Neural progenitor cell (in vitro differentiated cells): ENCODE measurements around the gene ERI2. TPM values are rescaled to one million over a fixed set of nuclear protein-coding genes. Genes with fewer than 3 reads are reported as not detected.

Source experiments
- DNase-seq: peaks from one replicate; pipeline ENCODE4 v3.0.0-alpha.2; 2016; ENCODE audit warnings: low spot score
- H2AFZ ChIP-seq: fragments of 200-600 bp; sonication (generic); replicated peaks from 2 replicates; pipeline ENCODE4 v1.6.1; 2016; ENCODE audit warnings: antibody characterized with exemption
- H3F3A ChIP-seq: fragments of 200-600 bp; sonication (generic); 2 replicates; pipeline ENCODE4 v1.6.1; 2016; ENCODE audit warnings: antibody characterized with exemption, low read depth
- H3K27ac ChIP-seq: fragments of 200-600 bp; sonication (generic); 2 replicates; pipeline ENCODE4 v1.5.1; 2016; ENCODE audit warnings: mild to moderate bottlenecking
- H3K27me3 ChIP-seq: fragments of 200-600 bp; sonication (generic); 2 replicates; pipeline ENCODE4 v1.6.1; 2016; ENCODE audit warnings: mild to moderate bottlenecking, moderate library complexity
- H3K36me3 ChIP-seq: fragments of 200-600 bp; sonication (generic); 2 replicates; pipeline ENCODE4 v1.5.1; 2016
- H3K4me1 ChIP-seq: fragments of 200-600 bp; sonication (generic); 2 replicates; pipeline ENCODE4 v1.6.1; 2016; ENCODE audit warnings: mixed run types
- H3K4me2 ChIP-seq: fragments of 200-600 bp; sonication (generic); 2 replicates; pipeline ENCODE4 v1.6.1; 2016
- H3K4me3 ChIP-seq: fragments of 200-600 bp; sonication (generic); 2 replicates; pipeline ENCODE4 v1.5.1; 2016
- H3K79me2 ChIP-seq: fragments of 200-600 bp; sonication (generic); 2 replicates; pipeline ENCODE4 v1.6.1; 2016; ENCODE audit warnings: low read depth
- H3K9ac ChIP-seq: fragments of 200-600 bp; sonication (generic); 2 replicates; pipeline ENCODE4 v1.6.1; 2016
- H3K9me3 ChIP-seq: fragments of 200-600 bp; sonication (generic); 2 replicates; pipeline ENCODE4 v1.5.1; 2016; ENCODE audit warnings: low read depth
- H4K20me1 ChIP-seq: fragments of 200-600 bp; sonication (generic); 2 replicates; pipeline ENCODE4 v1.6.1; 2016; ENCODE audit warnings: low read depth
- H3K27ac Mint-ChIP-seq: 3 replicates; pipeline ENCODE4 v1.8.0; 2021; ENCODE audit warnings: mixed read lengths
- H3K27me3 Mint-ChIP-seq: 2 replicates; pipeline ENCODE4 v1.8.0; 2022; ENCODE audit warnings: low read depth, mild to moderate bottlenecking, inconsistent platforms, moderate library complexity, mixed read lengths; ENCODE audit not compliant: insufficient read depth
- H3K36me3 Mint-ChIP-seq: 3 replicates; pipeline ENCODE4 v1.8.0; 2021; ENCODE audit warnings: mixed read lengths
- H3K4me1 Mint-ChIP-seq: 3 replicates; pipeline ENCODE4 v1.8.0; 2021; ENCODE audit warnings: mixed read lengths
- H3K4me3 Mint-ChIP-seq: 3 replicates; pipeline ENCODE4 v1.8.0; 2021; ENCODE audit warnings: mild to moderate bottlenecking, moderate library complexity, mixed read lengths
- H3K9me3 Mint-ChIP-seq: 3 replicates; pipeline ENCODE4 v1.8.0; 2020; ENCODE audit warnings: mixed read lengths
- CTCF ChIP-seq: fragments of 200-600 bp; sonication (generic); IDR thresholded peaks from 2 replicates; pipeline ENCODE4 v1.5.1; 2017; ENCODE audit warnings: antibody characterized with exemption, mild to moderate bottlenecking
- EZH2 ChIP-seq: fragments of 200-600 bp; sonication (generic); IDR thresholded peaks from 2 replicates; pipeline ENCODE4 v1.6.1; 2017; ENCODE audit warnings: antibody characterized with exemption, mild to moderate bottlenecking, moderate library complexity
- EZH2phosphoT487 ChIP-seq: fragments of 200-600 bp; sonication (generic); IDR thresholded peaks from 2 replicates; pipeline ENCODE4 v1.6.1; 2017; ENCODE audit warnings: antibody characterized with exemption
- total RNA-seq: library from RNA; depleted of rRNA; stranded (reverse); fragments of >200 nt; gene quantifications from 2 replicates; pipeline ENCODE4 v1.2.3, GENCODE V29; 2015; ENCODE audit warnings: low replicate concordance

The ERI2 gene
- total RNA-seq, 1 donor from 2014 or later: 56.4 TPM

- Histone ChIP-seq H3K36me3 (peaks cover 7% of the 10 kb centered on the region), H3K9me3 (no peaks in the 10 kb centered on the region), H3K4me2 (no peak overlapping the region), H3K27me3 (no peaks in the 10 kb centered on the region), H3K79me2 (no peaks in the 10 kb centered on the region), H3K9ac (no peak overlapping the region), H3K4me3 (no peak overlapping the region), H3F3A (no peaks in the 10 kb centered on the region), H3K4me1 (no peaks in the 10 kb centered on the region), H2AFZ (no peak overlapping the region), H3K27ac (no peak overlapping the region), H4K20me1 (no peaks in the 10 kb centered on the region)
- DNase-seq: no peak
- Mint-ChIP-seq H3K36me3 (peaks cover 13% of the 10 kb centered on the region), H3K4me1 (no peaks in the 10 kb centered on the region), H3K4me3 (no peak overlapping the region), H3K27me3 (no peaks in the 10 kb centered on the region), H3K9me3 (peaks cover 2% of the 10 kb centered on the region), H3K27ac (no peak overlapping the region)
- TF ChIP-seq EZH2phosphoT487: no peak
- no peak for TF ChIP-seq EZH2
- no peak for TF ChIP-seq CTCF
Observed at GRCh38 chr16:20829536-20829935, 23.3 kb upstream of the ERI2 start.

DNA sequence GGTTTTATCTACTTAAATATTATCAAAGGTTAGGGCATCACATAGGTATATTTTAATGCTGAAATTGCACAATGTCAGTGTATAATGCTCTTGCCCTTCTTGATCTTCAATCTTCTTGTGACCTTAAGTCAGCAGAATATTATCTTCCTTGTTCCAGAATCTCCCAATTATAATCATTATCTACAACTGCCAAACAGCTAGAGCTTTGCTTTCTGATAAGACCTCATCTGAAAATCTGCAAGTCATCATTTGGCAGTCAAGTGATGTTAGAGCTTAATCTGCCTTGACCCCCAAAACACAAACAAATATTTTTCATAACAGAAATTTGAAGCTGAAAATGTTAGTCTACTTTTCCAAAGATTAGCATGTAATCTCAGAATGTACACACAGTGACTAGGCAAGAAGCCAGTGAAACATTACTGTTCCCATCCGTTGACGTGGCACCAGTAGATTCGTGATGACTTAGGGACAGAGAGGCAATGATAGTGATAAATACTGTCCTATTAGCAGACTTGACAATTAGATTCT lies 19.8 kb upstream of the ERI2 start:
- Histone ChIP-seq H4K20me1 (no peaks in the 10 kb centered on the region), H3K36me3 (peaks cover 7% of the 10 kb centered on the region), H3K4me2 (no peak overlapping the region), H3F3A (no peaks in the 10 kb centered on the region), H3K79me2 (no peaks in the 10 kb centered on the region), H3K9me3 (no peaks in the 10 kb centered on the region), H3K4me3 (no peak overlapping the region), H3K27me3 (no peaks in the 10 kb centered on the region), H3K4me1 (no peaks in the 10 kb centered on the region), H2AFZ (no peak overlapping the region), H3K27ac (no peak overlapping the region), H3K9ac (no peak overlapping the region)
- H3K27me3 Mint-ChIP-seq: no peaks in the 10 kb centered on the region
- no peak for DNase-seq
- no peak for TF ChIP-seq CTCF
- TF ChIP-seq EZH2phosphoT487: no peak
- no peak for TF ChIP-seq EZH2
- no peaks in the 10 kb centered on the region for H3K4me1 Mint-ChIP-seq
- peaks cover 3% of the 10 kb centered on the region for H3K36me3 Mint-ChIP-seq
- no peak overlapping the region for H3K4me3 Mint-ChIP-seq
- H3K27ac Mint-ChIP-seq: no peak overlapping the region
- no peaks in the 10 kb centered on the region for H3K9me3 Mint-ChIP-seq

DNA sequence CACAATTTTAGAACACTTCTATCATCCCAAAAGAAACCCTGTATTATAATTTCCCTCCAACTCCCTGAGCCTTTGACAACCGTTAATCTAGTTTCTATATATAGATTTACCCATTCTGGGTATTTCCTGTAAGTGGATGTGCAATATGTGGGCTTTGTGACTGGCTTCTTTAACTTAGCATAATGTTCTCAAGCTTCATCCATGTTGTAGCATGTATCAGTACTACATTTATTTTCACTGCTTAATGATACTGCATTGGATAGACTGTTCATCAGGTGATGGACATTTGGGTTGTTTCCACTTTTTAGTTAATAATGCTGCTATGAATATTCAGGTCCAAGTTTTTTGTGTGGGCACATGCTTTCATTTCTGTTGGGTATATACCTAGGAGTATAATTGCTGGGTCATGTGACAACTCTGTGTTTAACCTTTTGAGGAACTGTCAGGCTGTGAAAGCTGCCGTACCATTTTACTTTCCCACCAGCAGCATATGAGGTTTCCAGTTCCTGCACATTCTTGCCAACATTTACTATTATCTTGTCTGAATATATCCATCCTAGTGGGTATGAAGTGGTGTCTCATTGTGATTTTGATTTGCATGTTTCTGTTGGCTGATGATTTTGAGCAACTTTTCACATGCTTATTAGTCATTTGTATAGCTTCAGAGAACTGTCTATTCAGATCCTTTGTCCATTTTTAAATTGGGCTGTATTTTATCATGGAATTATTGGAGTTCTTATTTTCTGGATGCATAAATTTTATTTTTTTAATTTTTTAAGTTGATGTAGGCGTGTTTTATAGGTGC lies 16.5 kb upstream of the ERI2 start:
- no peaks in the 10 kb centered on the region for H4K20me1 ChIP-seq
- H3K36me3 ChIP-seq: peaks cover 6% of the 10 kb centered on the region
- Mint-ChIP-seq H3K4me3 (no peak overlapping the region), H3K4me1 (no peaks in the 10 kb centered on the region), H3K27ac (no peak overlapping the region), H3K27me3 (no peaks in the 10 kb centered on the region), H3K36me3 (peaks cover 6% of the 10 kb centered on the region), H3K9me3 (no peaks in the 10 kb centered on the region)
- no peaks in the 10 kb centered on the region for H3K9me3 ChIP-seq
- H2AFZ ChIP-seq: no peak overlapping the region
- H3K4me3 ChIP-seq: no peak overlapping the region
- no peak overlapping the region for H3K4me2 ChIP-seq
- no peak for DNase-seq
- no peak overlapping the region for H3K9ac ChIP-seq
- no peaks in the 10 kb centered on the region for H3K4me1 ChIP-seq
- no peak for TF ChIP-seq EZH2
- TF ChIP-seq EZH2phosphoT487: no peak
- no peak for TF ChIP-seq CTCF
- no peaks in the 10 kb centered on the region for H3K79me2 ChIP-seq
- H3F3A ChIP-seq: no peaks in the 10 kb centered on the region
- no peak overlapping the region for H3K27ac ChIP-seq
- no peaks in the 10 kb centered on the region for H3K27me3 ChIP-seq
